HG03558 (cell line): ENCODE results near the gene C8G.
A peak's percentile ranks its signal among the peaks of the same experiment; 100 is the strongest.

Experiments used
- ATAC-seq: cut with Tn5 transposase; IDR thresholded peaks from one replicate; pipeline ENCODE4 v1.9.1; 2021; ENCODE audit warnings: moderate number of reproducible peaks; ENCODE audit not compliant: unreplicated experiment; ENCODE audit errors: extremely low read depth

Gene C8G

GRCh38 chr9:136979769-136980587 lies 34.9 kb downstream of the C8G start:
- no peak for ATAC-seq

GRCh38 chr9:136980669-136981478 lies 35.8 kb downstream of the C8G start:
- no peak for ATAC-seq

- no peak for ATAC-seq
Observed at GRCh38 chr9:136981588-136982231, 36.7 kb downstream of the C8G start.

DNA sequence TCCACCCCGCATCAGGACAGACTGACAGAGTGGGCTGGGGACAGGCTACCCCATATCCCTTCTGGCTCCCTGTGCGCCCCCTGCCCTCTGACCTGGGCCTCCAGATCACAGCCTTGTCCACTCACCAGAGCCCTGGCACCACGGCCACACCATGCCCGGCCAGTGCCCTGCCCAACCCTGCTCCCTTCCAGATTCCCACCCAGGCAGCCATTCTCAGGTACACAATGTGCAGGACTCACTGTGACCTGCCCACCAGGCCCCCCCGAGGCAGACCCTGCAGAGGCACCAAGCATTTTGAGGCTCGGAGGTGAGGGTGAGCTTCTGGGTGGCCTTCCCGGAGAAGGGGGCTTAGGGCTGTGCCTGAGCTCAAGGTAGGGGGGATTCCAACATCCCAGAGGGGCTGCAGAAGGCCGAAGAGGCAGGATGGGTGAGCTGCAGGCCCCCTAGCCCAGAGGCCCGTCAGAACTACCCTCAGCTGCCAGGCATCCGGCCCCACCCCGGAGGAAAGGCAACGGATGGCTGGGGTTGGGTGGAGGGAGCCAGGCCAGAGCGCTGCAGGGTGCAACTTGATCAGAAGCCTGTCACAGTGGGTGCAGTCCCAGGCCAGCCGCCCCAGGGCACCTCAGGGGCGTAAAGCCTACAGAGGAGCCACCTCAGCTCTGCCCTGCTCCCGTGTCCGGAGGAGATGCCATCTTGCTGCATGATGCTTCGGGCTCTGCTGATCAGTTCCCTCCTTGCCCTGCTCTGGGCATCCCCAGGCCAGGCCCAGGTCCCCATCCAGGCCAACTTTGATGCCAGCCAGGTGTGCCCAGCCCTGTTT lies 37.4 kb downstream of the C8G start, which contains the start of gene LCNL1:
Gene LCNL1 (plus strand): TSS at position 762 of the 820 bp plus-strand sequence. CDS start 594 bp downstream, outside the sequence.
- ATAC-seq: no peak

GRCh38 chr9:136983167-136983566 lies 38.1 kb downstream of the C8G start:
- ATAC-seq: no peak

DNA sequence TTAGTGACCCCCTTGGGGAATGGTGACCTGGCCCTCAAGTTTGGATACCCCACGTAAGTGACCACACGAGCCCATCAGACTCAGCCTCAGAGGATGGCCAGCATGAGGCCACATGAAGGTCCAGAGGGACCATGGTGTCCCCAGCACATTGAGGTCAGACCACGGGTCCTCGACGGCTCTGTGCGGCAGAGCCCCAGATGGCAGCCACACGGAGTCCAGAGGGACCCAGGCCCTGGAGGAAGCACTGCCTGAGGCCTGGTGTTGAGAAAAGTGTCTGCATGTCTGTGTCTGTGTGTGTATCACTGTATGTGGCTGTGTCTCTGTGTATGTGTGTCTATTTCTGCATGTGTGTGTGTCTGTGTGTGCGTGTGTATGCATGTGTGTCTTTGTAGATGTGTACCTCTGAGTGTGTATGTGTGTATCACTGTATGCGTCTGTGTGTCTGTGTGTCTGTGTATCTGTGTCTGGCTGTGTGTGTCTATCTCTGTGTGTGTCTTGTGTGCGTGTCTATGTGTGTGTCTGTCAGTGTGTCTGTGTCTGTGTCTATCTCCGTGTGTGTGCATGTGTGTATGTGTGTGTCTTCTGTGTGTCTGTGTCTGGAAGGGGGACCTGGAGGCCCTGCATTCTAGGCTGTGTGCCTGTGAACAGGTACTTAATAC lies 38.7 kb downstream of the C8G start:
- ATAC-seq: no peak

DNA sequence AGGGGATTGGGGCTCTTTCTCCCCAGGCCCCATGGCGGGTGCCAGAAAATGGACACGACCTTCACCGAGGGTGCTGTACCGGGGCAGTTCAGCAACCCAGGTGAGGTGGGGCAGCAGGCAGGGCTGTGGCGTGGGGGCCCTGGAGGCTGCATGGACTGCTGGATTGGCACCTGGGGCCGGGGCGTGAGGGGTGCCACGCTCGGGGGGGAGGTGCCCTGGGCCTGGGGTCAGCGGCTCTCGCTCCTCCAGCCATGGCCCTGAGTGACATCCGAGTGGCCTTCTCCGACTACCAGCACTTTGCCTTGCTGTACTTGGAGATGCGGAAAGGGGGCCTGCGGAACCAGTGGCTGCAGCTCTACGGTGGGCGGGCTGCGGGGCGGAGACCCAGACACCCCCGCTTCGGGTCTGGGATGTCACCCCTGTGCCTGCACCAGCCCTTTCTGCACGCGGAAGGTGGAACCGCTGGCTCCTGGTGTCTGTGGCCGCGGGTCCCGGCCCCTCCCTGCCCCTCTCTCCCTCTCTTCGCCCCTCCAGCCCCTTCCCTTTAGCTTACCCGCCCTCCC lies 39.5 kb downstream of the C8G start:
- ATAC-seq: no peak

DNA sequence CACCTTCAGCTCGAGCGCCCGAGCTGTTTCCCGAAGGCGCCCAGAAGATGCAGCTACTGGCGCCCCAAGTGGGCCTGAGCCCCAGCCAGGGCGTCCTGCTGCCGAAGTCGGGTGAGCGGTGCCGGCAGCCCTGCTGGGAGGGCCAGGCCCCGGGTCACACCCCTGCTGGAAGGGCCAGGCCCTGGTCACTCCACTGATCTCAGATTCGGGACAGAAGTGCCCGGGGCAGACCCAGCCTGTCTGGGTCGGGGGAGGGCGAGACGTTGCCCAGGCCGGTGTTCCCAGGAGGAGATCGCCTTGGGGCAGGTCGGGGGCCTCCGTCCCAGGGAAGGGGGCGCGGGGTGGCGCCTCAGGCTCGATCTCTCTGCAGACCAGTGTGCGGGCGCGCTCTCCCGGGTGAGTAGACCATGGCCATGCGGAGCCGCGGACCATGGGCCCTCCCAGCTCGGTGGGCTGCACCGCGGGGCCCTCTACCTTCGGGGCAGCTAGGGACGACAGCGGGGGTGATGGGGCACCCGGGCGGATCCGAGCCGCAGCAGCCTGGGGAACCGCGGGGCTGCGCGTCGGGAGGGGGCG lies 40.1 kb downstream of the C8G start:
- ATAC-seq: no peak

GRCh38 chr9:136985853-136986252 lies 40.8 kb downstream of the C8G start:
- no peak for ATAC-seq

DNA sequence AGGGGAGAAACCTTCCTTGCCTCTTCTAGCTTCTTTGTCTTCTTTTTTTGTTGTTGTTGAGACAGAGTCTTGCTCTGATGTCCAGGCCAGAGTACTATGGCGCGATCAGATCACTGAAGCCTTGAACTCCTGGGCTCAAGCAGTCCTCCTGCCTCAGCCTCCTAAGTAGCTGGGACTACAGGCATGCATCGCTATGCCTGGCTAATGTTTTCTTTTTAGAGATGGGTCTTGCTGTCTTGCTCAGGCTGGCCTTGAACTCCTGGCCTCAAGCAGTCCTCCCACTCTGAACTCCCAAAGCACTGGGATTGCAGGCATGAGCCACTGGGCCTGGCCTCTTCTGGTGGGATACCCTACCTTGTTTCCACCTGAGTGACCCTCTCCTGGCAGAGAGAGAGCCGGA lies 43.8 kb downstream of the C8G start:
- no peak for ATAC-seq

DNA sequence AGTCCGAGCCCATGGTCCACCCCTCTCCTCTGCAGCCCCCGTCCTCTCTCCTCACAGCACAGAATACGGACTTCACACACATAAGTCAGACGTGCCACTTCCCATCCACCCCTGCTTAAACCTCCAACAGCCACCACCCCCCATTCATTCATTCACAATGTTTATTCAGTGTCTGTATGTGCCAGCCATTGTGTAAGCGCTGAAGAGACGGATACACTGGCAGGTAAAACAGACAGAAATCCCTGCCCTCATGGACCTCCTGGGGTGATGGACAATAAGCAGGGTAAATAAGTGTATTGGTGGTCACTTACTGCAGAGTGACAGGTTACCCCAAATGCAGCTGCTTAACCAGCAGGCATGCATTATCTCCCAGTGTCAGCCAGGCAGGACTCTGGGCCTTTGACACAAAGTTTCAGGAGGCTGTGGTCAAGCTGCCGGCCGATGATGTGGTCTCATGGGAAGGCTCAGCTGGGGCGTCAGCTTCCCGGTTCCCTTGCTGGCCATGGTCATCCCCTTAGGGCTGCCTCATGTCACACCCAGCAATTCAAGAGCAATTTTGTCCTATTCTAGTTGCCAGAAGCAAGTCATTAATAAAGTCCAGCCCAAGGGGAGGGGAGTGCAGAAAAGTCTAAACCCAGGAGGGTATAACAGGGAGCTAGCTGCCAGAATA lies 45.3 kb downstream of the C8G start:
- ATAC-seq: no peak

DNA sequence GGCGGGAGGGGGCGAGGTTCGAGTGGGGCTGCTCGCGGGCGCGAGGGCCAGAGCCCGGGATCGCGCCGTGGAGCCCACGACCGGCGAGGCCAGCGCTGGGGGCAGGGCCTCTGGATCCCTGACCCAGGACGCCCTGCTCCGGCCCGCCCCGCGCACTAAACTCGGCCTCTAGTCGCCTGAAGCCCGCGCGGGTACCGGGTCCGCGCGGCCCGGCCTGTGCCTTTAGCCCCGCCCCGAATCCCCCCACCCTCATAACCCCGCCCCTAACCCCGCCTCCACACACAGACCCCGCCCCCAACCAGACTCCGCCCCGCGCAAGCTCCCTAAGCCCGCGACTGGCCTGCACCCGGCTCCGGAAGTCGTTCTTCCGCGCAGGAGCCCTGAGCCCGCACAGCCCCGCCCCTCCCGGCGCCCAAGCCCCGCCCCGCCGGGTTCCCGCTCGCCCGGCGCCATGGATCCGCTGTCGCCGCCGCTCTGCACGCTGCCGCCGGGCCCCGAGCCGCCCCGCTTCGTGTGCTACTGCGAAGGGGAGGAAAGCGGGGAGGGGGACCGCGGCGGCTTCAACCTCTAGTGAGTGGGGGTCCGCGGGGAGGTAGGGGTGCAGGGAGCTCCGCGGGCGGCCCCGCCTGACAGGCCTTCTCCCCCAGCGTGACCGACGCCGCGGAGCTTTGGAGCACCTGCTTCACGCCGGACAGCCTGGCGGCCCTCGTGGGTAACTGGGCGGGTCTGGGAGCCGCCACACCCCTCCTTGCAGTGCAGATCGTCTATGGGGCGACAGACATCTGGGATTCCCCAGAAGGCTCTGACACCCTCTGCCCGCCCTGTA lies 47.2 kb downstream of the C8G start, which contains the start of gene PAXX:
Gene PAXX (plus strand): TSS at position 430 of the 826 bp plus-strand sequence. CDS start 22 bp downstream, at position 452.
- ATAC-seq: peak; percentile 61

- ATAC-seq: no peak
Observed at GRCh38 chr9:136992819-136993369, 47.9 kb downstream of the C8G start.

DNA sequence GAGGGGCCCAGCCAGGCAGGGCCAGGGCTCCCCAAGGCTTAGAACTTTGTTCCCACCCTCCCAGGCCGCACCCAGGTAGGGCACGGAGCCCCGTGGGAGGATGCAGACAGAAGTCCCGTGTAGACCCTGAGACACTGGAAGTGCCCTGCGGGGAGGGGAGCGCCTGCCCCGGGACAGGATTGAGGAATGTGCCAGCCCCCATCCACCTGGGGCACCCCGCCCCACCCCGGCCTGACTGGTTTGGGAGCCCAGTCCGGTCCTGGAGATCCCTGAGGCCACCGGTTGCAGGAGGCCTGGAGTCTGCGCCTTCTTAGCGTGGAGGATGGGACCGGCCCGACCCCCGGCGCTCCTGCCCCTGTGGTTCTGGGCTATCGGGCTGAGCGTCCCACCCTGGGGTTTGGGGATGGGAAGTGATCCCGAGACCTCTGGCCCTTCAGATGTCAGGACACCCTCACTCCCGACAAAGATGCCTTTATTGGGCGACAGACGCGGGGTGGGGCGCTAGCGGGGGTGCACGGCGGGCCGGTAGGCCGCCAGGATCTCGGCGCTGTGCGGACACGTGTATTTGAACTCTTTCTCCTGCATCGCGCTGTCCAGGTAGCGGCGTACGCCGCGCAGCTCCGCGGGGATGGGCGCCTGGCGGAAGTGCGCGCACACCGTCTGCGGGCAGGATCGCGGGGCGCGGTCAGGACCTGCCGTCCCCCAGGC lies 49.3 kb downstream of the C8G start:
- ATAC-seq: no peak

DNA sequence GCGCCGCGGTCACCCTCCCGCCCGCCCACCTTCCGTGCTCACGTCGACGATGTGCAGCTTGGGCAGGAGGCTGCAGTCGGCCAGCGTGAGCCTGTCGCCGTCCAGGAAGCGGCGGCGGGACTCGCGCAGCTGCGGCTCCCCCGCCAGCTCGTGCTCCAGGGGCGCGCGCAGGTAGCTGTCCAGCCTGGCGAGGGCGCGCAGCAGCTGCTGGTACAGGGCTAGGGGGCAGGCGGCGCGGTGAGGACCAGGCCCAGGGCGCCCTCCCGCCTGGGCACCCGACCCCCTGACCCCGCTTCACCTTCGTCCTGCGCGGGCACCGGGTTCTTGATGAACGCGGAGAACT lies 49.8 kb downstream of the C8G start:
- ATAC-seq: no peak

DNA sequence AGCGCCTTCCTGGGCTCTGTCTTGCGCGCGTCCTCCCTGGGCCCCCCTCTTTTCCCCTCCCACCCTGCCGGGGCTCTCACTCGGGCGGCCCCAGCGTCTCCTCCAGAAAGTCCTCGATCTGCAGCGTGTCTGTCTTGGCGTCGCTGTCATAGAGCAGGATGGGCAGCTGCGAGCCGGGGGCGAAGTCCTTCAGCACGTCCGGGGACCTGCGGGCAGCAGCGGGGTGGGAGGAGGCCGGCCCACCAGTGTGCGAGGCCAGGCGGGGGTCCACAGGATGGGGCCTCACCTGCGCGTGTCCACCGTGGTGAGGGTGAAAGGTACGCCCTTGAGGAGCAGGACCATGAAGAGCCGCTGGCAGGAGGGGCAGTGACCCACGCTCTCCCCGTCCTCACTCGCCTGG lies 50.3 kb downstream of the C8G start:
- no peak for ATAC-seq
